Hepatocyte (in vitro differentiated cells): ENCODE data around the gene ZNF776.

Source experiments
- CTCF ChIP-seq: fragments of 200-600 bp; sonication (generic); IDR thresholded peaks from 2 replicates; pipeline ENCODE4 v1.5.1; 2016; ENCODE audit warnings: antibody characterized with exemption, mild to moderate bottlenecking; ENCODE audit not compliant: poor library complexity
- EZH2 ChIP-seq: fragments of 200-600 bp; sonication (generic); IDR thresholded peaks from 2 replicates; pipeline ENCODE4 v1.6.1; 2016; ENCODE audit warnings: antibody characterized with exemption, mild to moderate bottlenecking, borderline replicate concordance
- EZH2phosphoT487 ChIP-seq: fragments of 200-600 bp; sonication (generic); IDR thresholded peaks from one replicate; pipeline ENCODE4 v1.6.1; 2018; ENCODE audit warnings: antibody characterized with exemption, mild to moderate bottlenecking, low read depth, moderate library complexity; ENCODE audit not compliant: unreplicated experiment, severe bottlenecking

- TF ChIP-seq CTCF (no peak), EZH2phosphoT487 (no peak), EZH2 (no peak)
These were observed 32.7 kb downstream of the ZNF776 start for GRCh38 chr19:57779220-57779845.
